ENCODE data around the gene NAMPT. TPM values are rescaled to one million over a fixed set of nuclear protein-coding genes. Genes with fewer than 3 reads are reported as not detected.

Gene NAMPT
- polyA plus RNA-seq, 3 donors, result 71.3 to 358 (median 133) TPM

DNA sequence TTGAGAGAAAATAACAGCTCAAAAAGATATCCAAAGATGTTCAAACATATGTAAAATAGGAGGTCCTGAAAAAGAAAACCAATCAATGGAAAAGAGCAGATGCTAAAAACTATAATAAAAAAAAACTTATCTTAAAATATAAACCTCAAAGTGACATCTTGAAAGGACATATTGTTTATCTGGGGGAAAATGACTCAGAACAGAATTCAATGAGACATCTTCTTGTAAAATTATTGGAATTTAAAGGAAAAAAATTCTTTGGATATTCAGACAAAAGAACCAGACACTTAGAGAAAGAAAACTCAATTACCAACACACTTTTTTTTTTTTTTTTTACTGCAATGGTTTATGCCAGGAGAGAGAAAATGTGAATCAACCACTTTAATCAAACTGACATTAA is 58.9 kb downstream of the NAMPT start:
- peaks cover 0 to 4% (median under 1%) of the 10 kb centered on the region in 7 donors for H3K9me3 Mint-ChIP-seq
- H4K20me1 ChIP-seq (ENCODE audit: insufficient read depth, low read length), result no peaks in the 10 kb centered on the region
- H2AFZ ChIP-seq (ENCODE audit: insufficient read depth, low read depth, low read length, poor library complexity, severe bottlenecking), result no peak overlapping the region
- no peak overlapping the region for H3K27ac Mint-ChIP-seq
- no peaks in the 10 kb centered on the region for H3K79me2 ChIP-seq (ENCODE audit: insufficient read depth, low read length)
- peaks cover 0 to 5% of the 10 kb centered on the region in 2 donors for H3K27me3 ChIP-seq (ENCODE audit: control insufficient read depth in 2 of 2, insufficient read depth in 2 of 2, low read length in 2 of 2)
- H3K4me3 ChIP-seq (replicated peaks in 1 of 3; ENCODE audit: low read depth in 2 of 3, low read length in 3 of 3), result no peak overlapping the region
- no peak overlapping the region for H3K27ac ChIP-seq (ENCODE audit: low read depth in 1 of 2, low read length in 2 of 2)
- no peak overlapping the region for H3K4me2 ChIP-seq (replicated peaks; ENCODE audit: extremely low read depth, low read length, poor library complexity, severe bottlenecking)
- no peaks in the 10 kb centered on the region for H3K9me3 ChIP-seq (replicated peaks in 1 of 2; ENCODE audit: control insufficient read depth in 1 of 2, insufficient read depth in 1 of 2, low read length in 2 of 2)
- TF ChIP-seq, protein P1, sequence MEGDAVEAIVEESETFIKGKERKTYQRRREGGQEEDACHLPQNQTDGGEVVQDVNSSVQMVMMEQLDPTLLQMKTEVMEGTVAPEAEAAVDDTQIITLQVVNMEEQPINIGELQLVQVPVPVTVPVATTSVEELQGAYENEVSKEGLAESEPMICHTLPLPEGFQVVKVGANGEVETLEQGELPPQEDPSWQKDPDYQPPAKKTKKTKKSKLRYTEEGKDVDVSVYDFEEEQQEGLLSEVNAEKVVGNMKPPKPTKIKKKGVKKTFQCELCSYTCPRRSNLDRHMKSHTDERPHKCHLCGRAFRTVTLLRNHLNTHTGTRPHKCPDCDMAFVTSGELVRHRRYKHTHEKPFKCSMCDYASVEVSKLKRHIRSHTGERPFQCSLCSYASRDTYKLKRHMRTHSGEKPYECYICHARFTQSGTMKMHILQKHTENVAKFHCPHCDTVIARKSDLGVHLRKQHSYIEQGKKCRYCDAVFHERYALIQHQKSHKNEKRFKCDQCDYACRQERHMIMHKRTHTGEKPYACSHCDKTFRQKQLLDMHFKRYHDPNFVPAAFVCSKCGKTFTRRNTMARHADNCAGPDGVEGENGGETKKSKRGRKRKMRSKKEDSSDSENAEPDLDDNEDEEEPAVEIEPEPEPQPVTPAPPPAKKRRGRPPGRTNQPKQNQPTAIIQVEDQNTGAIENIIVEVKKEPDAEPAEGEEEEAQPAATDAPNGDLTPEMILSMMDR (IDR thresholded peaks at IDR 0.05), result no peak
- H3K27me3 Mint-ChIP-seq (ENCODE audit: low read depth in 3 of 3), result peaks cover 7 to 11% (median 9%) of the 10 kb centered on the region in 3 donors
- no peak overlapping the region for H3K4me3 Mint-ChIP-seq
- H3K9ac ChIP-seq (ENCODE audit: insufficient read depth, low read length, poor library complexity, severe bottlenecking), result no peak overlapping the region
- H3K4me1 Mint-ChIP-seq, result no peaks in the 10 kb centered on the region
- H3K36me3 Mint-ChIP-seq, result no peaks in the 10 kb centered on the region
- no peaks in the 10 kb centered on the region for H3K36me3 ChIP-seq (replicated peaks in 1 of 2; ENCODE audit: control insufficient read depth in 1 of 2, insufficient read depth in 2 of 2, low read length in 2 of 2)
- intact Hi-C loops (cut with micrococcal nuclease), result loop anchor here in 1 of 2 donors (10.0 kb wide), 1 partner anchor 61 kb away; no protein-coding TSS in a partner anchor
- no peaks in the 10 kb centered on the region for H3K4me1 ChIP-seq (ENCODE audit: control insufficient read depth in 1 of 2, insufficient read depth in 2 of 2, low read length in 2 of 2)
- no peak for DNase-seq

DNA sequence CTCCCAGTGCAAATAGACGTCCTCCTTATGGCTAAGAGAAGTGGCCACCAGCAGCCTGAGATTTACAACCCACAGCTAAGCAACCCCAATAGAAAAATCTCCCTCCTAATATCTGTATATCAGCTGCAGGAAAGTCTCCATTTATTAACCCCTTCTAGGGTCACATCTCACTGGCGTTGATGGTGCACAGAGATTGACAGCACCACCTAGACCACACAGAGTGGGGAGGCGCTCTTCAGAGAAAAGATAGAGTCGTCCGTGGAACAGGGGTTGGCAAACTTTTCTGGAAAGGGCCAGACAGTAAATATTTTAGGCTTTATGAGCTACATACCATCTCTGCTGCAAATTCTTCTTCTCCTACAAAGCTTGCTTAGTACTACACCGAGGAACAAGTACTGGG is 60.0 kb downstream of the NAMPT start:
- H3K4me1 ChIP-seq (ENCODE audit: control insufficient read depth in 1 of 2, insufficient read depth in 2 of 2, low read length in 2 of 2), result no peaks in the 10 kb centered on the region
- no peaks in the 10 kb centered on the region for H3K9me3 ChIP-seq (replicated peaks in 1 of 2; ENCODE audit: control insufficient read depth in 1 of 2, insufficient read depth in 1 of 2, low read length in 2 of 2)
- Mint-ChIP-seq H3K27ac (peak overlapping the region in 1 of 7 donors; percentile 23), H3K4me3 (peak overlapping the region in 1 of 2 donors; percentile 32), H3K4me1 (no peaks in the 10 kb centered on the region), H3K36me3 (no peaks in the 10 kb centered on the region), H3K27me3 (ENCODE audit: low read depth in 3 of 3) (peaks cover 7 to 11% (median 9%) of the 10 kb centered on the region in 3 donors), H3K9me3 (peaks cover 0 to 4% (median 0%) of the 10 kb centered on the region in 7 donors)
- no peaks in the 10 kb centered on the region for H3K79me2 ChIP-seq (ENCODE audit: insufficient read depth, low read length)
- H2AFZ ChIP-seq (ENCODE audit: insufficient read depth, low read depth, low read length, poor library complexity, severe bottlenecking), result no peak overlapping the region
- no peak overlapping the region for H3K4me2 ChIP-seq (replicated peaks; ENCODE audit: extremely low read depth, low read length, poor library complexity, severe bottlenecking)
- H3K36me3 ChIP-seq (replicated peaks in 1 of 2; ENCODE audit: control insufficient read depth in 1 of 2, insufficient read depth in 2 of 2, low read length in 2 of 2), result no peaks in the 10 kb centered on the region
- no peak overlapping the region for H3K4me3 ChIP-seq (replicated peaks in 1 of 3; ENCODE audit: low read depth in 2 of 3, low read length in 3 of 3)
- no peak overlapping the region for H3K9ac ChIP-seq (ENCODE audit: insufficient read depth, low read length, poor library complexity, severe bottlenecking)
- intact Hi-C loops (cut with micrococcal nuclease), result loop anchor here in 1 of 2 donors (10.0 kb wide), 1 partner anchor 60 kb away; no protein-coding TSS in a partner anchor
- peaks cover 0 to 5% of the 10 kb centered on the region in 2 donors for H3K27me3 ChIP-seq (ENCODE audit: control insufficient read depth in 2 of 2, insufficient read depth in 2 of 2, low read length in 2 of 2)
- 100% methylated on average over 3 of the region's 6 CpGs for WGBS (ENCODE audit: insufficient coverage)
- DNase-seq, result no peak
- no peak overlapping the region for H3K27ac ChIP-seq (ENCODE audit: low read depth in 1 of 2, low read length in 2 of 2)
- H4K20me1 ChIP-seq (ENCODE audit: insufficient read depth, low read length), result no peaks in the 10 kb centered on the region
- TF ChIP-seq, protein P1 (IDR thresholded peaks at IDR 0.05), result no peak

All from CD14-positive monocyte (primary cell).